ENCODE data around the gene MTFP1. TPM values are rescaled to one million over a fixed set of nuclear protein-coding genes. Genes with fewer than 3 reads are reported as not detected.

MTFP1 gene
- total and polyA plus RNA-seq, 9 of the 15 experiments (the other 6 are each of a cell fraction or from before 2014, with no cell fraction given) = 10.7 to 52.0 (median 30.1) TPM

GRCh38 chr22:30425616-30426387 lies at the start of gene MTFP1 (continued):
- TF ChIP-seq, protein P1, sequence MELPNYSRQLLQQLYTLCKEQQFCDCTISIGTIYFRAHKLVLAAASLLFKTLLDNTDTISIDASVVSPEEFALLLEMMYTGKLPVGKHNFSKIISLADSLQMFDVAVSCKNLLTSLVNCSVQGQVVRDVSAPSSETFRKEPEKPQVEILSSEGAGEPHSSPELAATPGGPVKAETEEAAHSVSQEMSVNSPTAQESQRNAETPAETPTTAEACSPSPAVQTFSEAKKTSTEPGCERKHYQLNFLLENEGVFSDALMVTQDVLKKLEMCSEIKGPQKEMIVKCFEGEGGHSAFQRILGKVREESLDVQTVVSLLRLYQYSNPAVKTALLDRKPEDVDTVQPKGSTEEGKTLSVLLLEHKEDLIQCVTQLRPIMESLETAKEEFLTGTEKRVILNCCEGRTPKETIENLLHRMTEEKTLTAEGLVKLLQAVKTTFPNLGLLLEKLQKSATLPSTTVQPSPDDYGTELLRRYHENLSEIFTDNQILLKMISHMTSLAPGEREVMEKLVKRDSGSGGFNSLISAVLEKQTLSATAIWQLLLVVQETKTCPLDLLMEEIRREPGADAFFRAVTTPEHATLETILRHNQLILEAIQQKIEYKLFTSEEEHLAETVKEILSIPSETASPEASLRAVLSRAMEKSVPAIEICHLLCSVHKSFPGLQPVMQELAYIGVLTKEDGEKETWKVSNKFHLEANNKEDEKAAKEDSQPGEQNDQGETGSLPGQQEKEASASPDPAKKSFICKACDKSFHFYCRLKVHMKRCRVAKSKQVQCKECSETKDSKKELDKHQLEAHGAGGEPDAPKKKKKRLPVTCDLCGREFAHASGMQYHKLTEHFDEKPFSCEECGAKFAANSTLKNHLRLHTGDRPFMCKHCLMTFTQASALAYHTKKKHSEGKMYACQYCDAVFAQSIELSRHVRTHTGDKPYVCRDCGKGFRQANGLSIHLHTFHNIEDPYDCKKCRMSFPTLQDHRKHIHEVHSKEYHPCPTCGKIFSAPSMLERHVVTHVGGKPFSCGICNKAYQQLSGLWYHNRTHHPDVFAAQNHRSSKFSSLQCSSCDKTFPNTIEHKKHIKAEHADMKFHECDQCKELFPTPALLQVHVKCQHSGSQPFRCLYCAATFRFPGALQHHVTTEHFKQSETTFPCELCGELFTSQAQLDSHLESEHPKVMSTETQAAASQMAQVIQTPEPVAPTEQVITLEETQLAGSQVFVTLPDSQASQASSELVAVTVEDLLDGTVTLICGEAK (IDR thresholded peaks at IDR 0.05) = no peak
- TF ChIP-seq, protein P1 (CRISPR knock-in tag; IDR thresholded peaks at IDR 0.05) = no peak
- TF ChIP-seq HEY1 (CRISPR knock-in tag; IDR thresholded peaks at IDR 0.05; ENCODE audit: borderline replicate concordance) (no peak), NBN (IDR thresholded peaks at IDR 0.05; ENCODE audit: low read depth) (no peak), SIN3B (IDR thresholded peaks at IDR 0.05; ENCODE audit: low read depth) (no peak), CEBPB (tag; IDR thresholded peaks at IDR 0.05) (no peak), ZNF449 (CRISPR knock-in tag; IDR thresholded peaks at IDR 0.05) (no peak), MCM5 (IDR thresholded peaks at IDR 0.05; ENCODE audit: low read depth) (no peak), MEIS2 (IDR thresholded peaks at IDR 0.05; ENCODE audit: partially characterized antibody) (no peak), ZNF395 (CRISPR knock-in tag; IDR thresholded peaks at IDR 0.05) (no peak), TAF7 (tag; IDR thresholded peaks at IDR 0.05) (no peak), CEBPG (CRISPR knock-in tag; IDR thresholded peaks at IDR 0.05) (no peak), CEBPG (tag; conservative IDR thresholded peaks at IDR 0.05 in 1 of 2, IDR thresholded peaks at IDR 0.05 in 1 of 2) (no peak)
